Peyer's patch (tissue), 4 donors: ENCODE results near the gene LYST. TPM values are rescaled to one million over a fixed set of nuclear protein-coding genes. Genes with fewer than 3 reads are reported as not detected.

Experiments
- DNase-seq, 3 donors: peaks; one replicate each; pipeline ENCODE4 v3.0.0-alpha.2; 2017 to 2019
- H3K27ac ChIP-seq, 4 donors: fragments of 200-600 bp; sonication (generic); one replicate each; pipeline ENCODE4 v1.5.1; 2016 to 2019
- H3K27me3 ChIP-seq, 2 donors: fragments of 200-600 bp; sonication (generic); one replicate each; pipeline ENCODE4 v1.5.1; 2019
- H3K36me3 ChIP-seq, 3 donors: fragments of 200-600 bp; sonication (generic); one replicate each; pipeline ENCODE4 v1.5.1; 2016 to 2019
- H3K4me1 ChIP-seq, 4 donors: fragments of 200-600 bp; sonication (generic); one replicate each; pipeline ENCODE4 v1.5.1; 2016 to 2019
- H3K4me3 ChIP-seq, 4 donors: fragments of 200-600 bp; sonication (generic); 1 replicate in 3 of 4; 2 replicates in 1 of 4; pipeline ENCODE4 v1.5.1; 2016 to 2019; ENCODE audit warnings: mild to moderate bottlenecking in 1 of 4
- H3K9me3 ChIP-seq, 4 donors: fragments of 200-600 bp; sonication (generic); one replicate each; pipeline ENCODE4 v1.5.1; 2016 to 2019; ENCODE audit warnings: mild to moderate bottlenecking in 1 of 4
- CTCF ChIP-seq, 6 experiments: fragments of 450-650 bp in 4 of 6; fragments of 200-600 bp in 2 of 6; sonication (generic) in 1 of 6; IDR thresholded peaks; one replicate each; pipeline ENCODE4 v1.5.1; 2017 to 2019; ENCODE audit warnings: antibody characterized with exemption in 6 of 6, mild to moderate bottlenecking in 3 of 6, moderate library complexity in 1 of 6
- POLR2A ChIP-seq, 2 donors: fragments of 450-650 bp; IDR thresholded peaks; one replicate each; pipeline ENCODE4 v1.5.1; 2017; ENCODE audit warnings: antibody characterized with exemption in 2 of 2, mild to moderate bottlenecking in 2 of 2, moderate library complexity in 2 of 2
- total RNA-seq, 4 donors: library from RNA; depleted of rRNA; stranded (reverse); fragments of >200 nt; gene quantifications; one replicate each; pipeline ENCODE4 v1.1.0, GENCODE V29; 2016

LYST gene
- total RNA-seq, 4 donors from 2014 or later: 27.8 to 68.5 (median 35.5) TPM

DNA sequence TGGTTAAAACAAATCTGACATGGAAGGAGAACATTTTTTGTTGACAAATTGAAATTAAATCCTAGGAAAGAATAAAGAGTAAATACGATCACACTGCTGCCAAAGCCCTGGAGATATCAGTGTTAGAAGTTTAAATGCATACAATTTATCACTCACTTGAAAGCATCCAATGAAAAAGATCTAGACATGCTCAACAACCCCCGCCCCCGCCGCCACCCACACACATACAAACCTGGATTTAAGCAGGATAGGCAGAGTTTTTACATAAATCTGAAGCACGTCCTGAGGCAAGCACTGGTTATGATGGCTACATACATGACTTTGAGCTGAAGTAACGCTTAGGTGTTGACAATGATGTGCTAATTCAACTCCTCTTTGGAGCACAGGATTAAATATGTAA is 58.5 kb downstream of the LYST start:
- Histone ChIP-seq H3K4me1 (no peaks in the 10 kb centered on the region), H3K9me3 (no peaks in the 10 kb centered on the region)

DNA sequence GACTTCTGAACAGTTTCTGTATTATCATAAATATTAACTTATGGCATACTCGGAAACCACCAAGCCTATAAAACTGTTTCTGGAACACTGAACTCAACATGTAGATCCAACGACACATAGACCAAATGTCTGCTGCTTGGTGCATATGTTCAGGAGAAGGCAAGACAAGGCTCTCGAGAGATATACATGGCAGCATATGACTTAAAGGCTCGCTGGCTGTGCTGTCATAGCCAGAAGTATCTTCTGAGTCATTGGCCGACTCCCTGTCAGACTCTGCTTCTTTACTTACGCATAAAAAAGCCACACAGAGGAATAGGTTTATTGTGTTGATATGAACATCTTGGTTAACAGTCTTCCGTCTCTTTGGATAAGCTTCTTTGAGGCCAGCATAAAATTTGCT is 60.6 kb downstream of the LYST start:
- Histone ChIP-seq H3K9me3 (no peaks in the 10 kb centered on the region), H3K27me3 (no peaks in the 10 kb centered on the region), H3K4me3 (no peak overlapping the region), H3K4me1 (no peaks in the 10 kb centered on the region), H3K27ac (no peak overlapping the region), H3K36me3 (peaks cover 0 to 7% (median 0%) of the 10 kb centered on the region in 3 donors)
- TF ChIP-seq CTCF (IDR thresholded peaks at IDR 0.05) (no peak), POLR2A (IDR thresholded peaks at IDR 0.05) (no peak)
- no peak for DNase-seq

More for the DNA sequence above, 58.5 kb downstream of the LYST start:
- TF ChIP-seq CTCF (IDR thresholded peaks at IDR 0.05) (no peak), POLR2A (IDR thresholded peaks at IDR 0.05) (no peak)
- no peaks in the 10 kb centered on the region for H3K27me3 ChIP-seq
- no peak overlapping the region for H3K27ac ChIP-seq
- no peak for DNase-seq
- H3K4me3 ChIP-seq: no peak overlapping the region
- H3K36me3 ChIP-seq: peaks cover 0 to 7% (median 0%) of the 10 kb centered on the region in 3 donors

DNA sequence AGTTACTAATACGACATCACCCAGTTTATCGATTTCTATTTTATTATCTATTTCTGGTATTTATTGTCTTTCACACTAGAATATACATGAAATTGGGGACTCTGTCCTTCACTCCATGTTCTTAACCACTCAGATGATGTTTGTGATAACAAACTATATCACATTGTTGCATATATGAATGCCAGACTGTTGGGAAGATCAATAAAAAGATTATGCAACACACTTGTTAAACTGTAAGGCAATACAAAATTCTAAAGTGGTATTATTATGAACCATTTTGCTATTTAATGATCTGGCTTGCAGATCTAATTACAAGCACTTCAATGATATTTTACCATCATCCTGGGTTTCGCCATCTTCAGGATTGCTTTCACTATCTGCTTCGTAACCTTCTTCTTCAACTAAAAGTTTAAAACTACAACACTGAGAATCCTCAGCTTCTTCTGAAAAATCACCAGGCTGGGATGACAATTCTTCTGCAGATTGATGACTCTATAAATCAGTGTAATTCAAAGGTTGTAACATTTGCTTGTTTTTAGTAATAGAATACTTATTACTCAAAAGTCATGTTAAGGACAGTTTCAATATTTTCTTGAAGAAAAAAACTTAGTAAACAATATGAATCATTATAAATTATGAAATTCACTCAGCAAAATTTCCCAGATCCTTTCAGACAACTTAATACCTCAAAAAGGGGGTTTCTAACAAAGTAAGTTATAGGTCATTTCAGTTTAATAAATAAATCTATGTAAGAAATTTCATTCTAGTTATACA is 63.9 kb downstream of the LYST start:
- TF ChIP-seq POLR2A (IDR thresholded peaks at IDR 0.05) (no peak), CTCF (IDR thresholded peaks at IDR 0.05) (no peak)
- H3K4me3 ChIP-seq: no peak overlapping the region
- H3K36me3 ChIP-seq: peaks cover 0 to 7% (median 0%) of the 10 kb centered on the region in 3 donors
- H3K27me3 ChIP-seq: no peaks in the 10 kb centered on the region
- no peak for DNase-seq
- H3K27ac ChIP-seq: no peak overlapping the region
- H3K4me1 ChIP-seq: no peaks in the 10 kb centered on the region
- no peaks in the 10 kb centered on the region for H3K9me3 ChIP-seq

DNA sequence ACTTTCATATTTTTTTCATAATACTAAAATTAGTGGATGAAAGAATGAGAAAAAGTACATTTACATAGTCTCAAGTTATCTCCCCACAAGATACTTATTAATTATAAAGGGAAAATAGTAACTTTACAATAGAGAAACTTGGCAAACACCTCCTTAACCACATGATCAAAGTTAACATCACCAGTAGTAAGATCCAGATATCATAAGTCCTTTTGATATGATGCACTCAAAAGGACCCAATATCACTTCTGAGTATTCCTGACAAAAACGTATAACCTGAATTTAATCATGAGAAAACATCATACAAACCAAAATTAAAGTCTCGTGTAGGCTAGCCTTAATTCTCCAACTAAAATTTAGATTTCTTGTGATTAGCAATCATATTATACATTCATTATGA is 67.4 kb downstream of the LYST start:
- Histone ChIP-seq H3K4me1 (no peaks in the 10 kb centered on the region), H3K36me3 (peaks cover 0 to 6% (median 0%) of the 10 kb centered on the region in 3 donors), H3K27me3 (no peaks in the 10 kb centered on the region), H3K4me3 (no peak overlapping the region), H3K9me3 (no peaks in the 10 kb centered on the region), H3K27ac (no peak overlapping the region)
- no peak for TF ChIP-seq POLR2A (IDR thresholded peaks at IDR 0.05)
- TF ChIP-seq CTCF (IDR thresholded peaks at IDR 0.05): no peak
- no peak for DNase-seq

- no peak for DNase-seq
These were observed 75.1 kb downstream of the LYST start for GRCh38 chr1:235791532-235792060.

More at GRCh38 chr1:235791532-235792060, 75.1 kb downstream of the LYST start:
- H3K4me3 ChIP-seq: no peak overlapping the region
- no peaks in the 10 kb centered on the region for H3K9me3 ChIP-seq
- peaks cover 0 to 20% (median 0%) of the 10 kb centered on the region in 3 donors for H3K36me3 ChIP-seq
- no peak overlapping the region for H3K27ac ChIP-seq
- no peaks in the 10 kb centered on the region for H3K27me3 ChIP-seq
- TF ChIP-seq CTCF (IDR thresholded peaks at IDR 0.05) (no peak), POLR2A (IDR thresholded peaks at IDR 0.05) (no peak)
- H3K4me1 ChIP-seq: no peaks in the 10 kb centered on the region
